NT2/D1 (cell line): ENCODE measurements around the gene ZFHX3.

ENCODE experiments used
- SUZ12 ChIP-seq: IDR thresholded peaks from 2 replicates; pipeline ENCODE4 v1.6.1; 2011; ENCODE audit not compliant: insufficient read length, insufficient read depth; ENCODE audit errors: extremely low read depth
- YY1 ChIP-seq: IDR thresholded peaks from 2 replicates; pipeline ENCODE4 v1.6.1; 2011; ENCODE audit not compliant: insufficient read length, insufficient read depth
- ZNF274 ChIP-seq: IDR thresholded peaks from 2 replicates; pipeline ENCODE4 v1.6.1; 2011; ENCODE audit warnings: mild to moderate bottlenecking, low read depth, low read length

DNA sequence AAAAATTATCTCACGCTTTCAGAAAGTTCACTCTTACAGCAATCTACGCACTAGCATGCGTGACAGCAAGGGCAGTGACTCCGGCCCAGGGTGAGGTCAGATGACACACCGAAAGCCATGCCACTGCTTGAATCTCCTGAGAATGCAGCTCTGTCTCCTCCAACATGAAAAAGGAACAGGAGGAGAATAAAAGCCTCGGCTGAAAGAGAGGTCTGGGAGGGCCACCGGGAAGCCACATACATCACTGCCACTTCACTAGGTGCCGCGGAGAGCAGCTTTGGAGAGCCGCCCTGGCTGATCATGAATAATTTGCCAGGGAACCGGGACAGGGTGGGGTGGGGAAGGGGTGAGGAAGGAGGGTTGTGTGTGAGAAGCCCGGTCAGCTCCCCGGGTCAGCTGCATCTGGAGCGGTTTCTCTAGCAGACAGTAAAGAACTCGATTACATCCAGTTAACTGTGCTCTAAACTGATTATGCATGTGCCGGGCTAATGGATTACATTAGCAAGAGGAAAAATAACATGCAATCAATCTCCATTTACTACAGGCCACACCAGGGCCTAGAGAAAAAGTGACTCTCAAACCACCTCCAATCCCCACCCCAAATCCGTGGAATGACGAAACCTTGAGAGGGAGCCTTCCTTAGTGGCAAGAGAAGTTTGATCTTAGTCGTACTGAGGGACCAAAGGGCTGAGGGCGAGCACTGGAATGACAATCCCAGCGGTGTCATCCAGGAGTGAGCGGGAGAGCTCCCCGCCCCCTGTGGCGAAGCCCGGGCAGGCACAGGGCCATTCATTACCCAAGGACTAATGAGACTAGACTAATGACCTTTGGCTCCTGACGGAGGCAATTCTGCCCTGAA is 100.3 kb downstream of the ZFHX3 start:
- TF ChIP-seq SUZ12 (no peak), ZNF274 (no peak), YY1 (no peak)
